RWPE2 (cell line): ENCODE results near the gene RNPEPL1.
A peak's percentile ranks its signal among the peaks of the same experiment; 100 is the strongest.

Experiments
- ATAC-seq: fragments of 200-7000 bp; cut with Tn5 transposase; 3 replicates; pipeline ENCODE4 v1.9.1; 2021; ENCODE audit warnings: low read depth
- DNase-seq: peaks from one replicate; pipeline ENCODE4 v3.0.0-alpha.2; 2020; ENCODE audit warnings: low spot score
- H3K27ac ChIP-seq: fragments of 450-650 bp; 2 replicates; pipeline ENCODE4 v1.5.1; 2017; ENCODE audit warnings: mild to moderate bottlenecking; ENCODE audit not compliant: poor library complexity, severe bottlenecking
- H3K27me3 ChIP-seq: fragments of 250-450 bp; sonication (Bioruptor Pico); 2 replicates; pipeline ENCODE4 v1.5.1; 2021; ENCODE audit warnings: mild to moderate bottlenecking, moderate library complexity; ENCODE audit not compliant: insufficient read depth, poor library complexity, severe bottlenecking
- H3K36me3 ChIP-seq: fragments of 250-450 bp; sonication (Bioruptor Pico); 2 replicates; pipeline ENCODE4 v1.5.1; 2020; ENCODE audit warnings: low read depth, mild to moderate bottlenecking, moderate library complexity
- H3K4me1 ChIP-seq: fragments of 250-450 bp; sonication (Bioruptor Pico); 2 replicates; pipeline ENCODE4 v1.5.1; 2021; ENCODE audit warnings: mild to moderate bottlenecking, moderate library complexity; ENCODE audit not compliant: insufficient read depth, poor library complexity, severe bottlenecking
- H3K4me3 ChIP-seq: fragments of 250-450 bp; sonication (Bioruptor Pico); 2 replicates; pipeline ENCODE4 v1.5.1; 2021; ENCODE audit warnings: mild to moderate bottlenecking, moderate library complexity; ENCODE audit not compliant: severe bottlenecking
- H3K9me3 ChIP-seq: fragments of 250-450 bp; sonication (Bioruptor Pico); 2 replicates; pipeline ENCODE4 v1.5.1; 2021; ENCODE audit warnings: mild to moderate bottlenecking, moderate library complexity; ENCODE audit not compliant: severe bottlenecking
- TF ChIP-seq, protein P1 (sequence below): fragments of 450-650 bp; IDR thresholded peaks from one replicate; pipeline ENCODE4 v1.5.1; 2017; ENCODE audit warnings: mild to moderate bottlenecking, moderate library complexity; ENCODE audit not compliant: poor library complexity, severe bottlenecking

The RNPEPL1 gene

DNA sequence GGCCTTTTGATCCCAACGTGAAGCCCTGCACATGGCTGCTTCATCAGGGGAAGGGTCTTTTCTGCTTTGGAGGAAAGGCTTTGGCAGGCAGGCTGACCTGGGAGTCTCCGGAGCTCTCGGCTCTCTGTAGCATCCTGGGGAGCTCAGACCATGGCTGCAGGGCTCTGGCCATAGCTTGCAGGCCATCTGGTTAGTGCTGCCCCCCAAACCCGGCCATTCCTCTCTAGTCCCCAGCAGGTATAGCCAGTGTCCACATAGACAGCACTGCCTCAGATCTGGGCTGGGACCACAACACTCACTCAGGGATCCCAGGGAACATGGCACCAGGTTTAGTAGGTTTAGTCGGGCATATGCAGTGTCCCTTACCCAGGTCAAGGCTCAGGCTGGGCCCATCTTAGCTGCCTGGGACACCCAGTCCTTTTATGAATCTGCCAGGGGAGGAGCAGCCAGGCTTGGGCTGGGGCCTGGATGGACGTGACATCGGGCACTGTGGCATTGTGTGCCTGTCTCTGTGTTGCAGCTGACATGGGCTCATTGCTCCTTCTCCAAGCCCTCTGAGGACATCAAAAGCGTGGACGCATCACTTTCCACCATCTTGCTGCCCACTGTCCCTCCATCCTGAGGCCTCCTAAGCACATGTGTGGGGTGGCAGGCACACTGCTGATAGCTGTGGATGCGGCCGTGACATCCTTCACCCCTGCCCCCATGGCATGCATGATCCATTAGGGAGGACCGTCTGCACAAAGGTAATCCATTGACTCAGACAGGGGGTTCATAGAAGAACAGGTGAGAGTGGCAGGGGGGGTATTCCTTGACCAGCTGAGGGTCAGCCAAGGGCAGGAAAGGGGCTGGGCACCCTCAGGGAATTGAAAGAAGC is 37.8 kb downstream of the RNPEPL1 start:
- Histone ChIP-seq H3K9me3 (no peaks in the 10 kb centered on the region), H3K27ac (no peak overlapping the region), H3K27me3 (no peaks in the 10 kb centered on the region), H3K4me3 (no peak overlapping the region), H3K4me1 (no peaks in the 10 kb centered on the region), H3K36me3 (no peaks in the 10 kb centered on the region)
- ATAC-seq, result no peak
- no peak for DNase-seq
- TF ChIP-seq, protein P1, sequence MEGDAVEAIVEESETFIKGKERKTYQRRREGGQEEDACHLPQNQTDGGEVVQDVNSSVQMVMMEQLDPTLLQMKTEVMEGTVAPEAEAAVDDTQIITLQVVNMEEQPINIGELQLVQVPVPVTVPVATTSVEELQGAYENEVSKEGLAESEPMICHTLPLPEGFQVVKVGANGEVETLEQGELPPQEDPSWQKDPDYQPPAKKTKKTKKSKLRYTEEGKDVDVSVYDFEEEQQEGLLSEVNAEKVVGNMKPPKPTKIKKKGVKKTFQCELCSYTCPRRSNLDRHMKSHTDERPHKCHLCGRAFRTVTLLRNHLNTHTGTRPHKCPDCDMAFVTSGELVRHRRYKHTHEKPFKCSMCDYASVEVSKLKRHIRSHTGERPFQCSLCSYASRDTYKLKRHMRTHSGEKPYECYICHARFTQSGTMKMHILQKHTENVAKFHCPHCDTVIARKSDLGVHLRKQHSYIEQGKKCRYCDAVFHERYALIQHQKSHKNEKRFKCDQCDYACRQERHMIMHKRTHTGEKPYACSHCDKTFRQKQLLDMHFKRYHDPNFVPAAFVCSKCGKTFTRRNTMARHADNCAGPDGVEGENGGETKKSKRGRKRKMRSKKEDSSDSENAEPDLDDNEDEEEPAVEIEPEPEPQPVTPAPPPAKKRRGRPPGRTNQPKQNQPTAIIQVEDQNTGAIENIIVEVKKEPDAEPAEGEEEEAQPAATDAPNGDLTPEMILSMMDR, result no peak

DNA sequence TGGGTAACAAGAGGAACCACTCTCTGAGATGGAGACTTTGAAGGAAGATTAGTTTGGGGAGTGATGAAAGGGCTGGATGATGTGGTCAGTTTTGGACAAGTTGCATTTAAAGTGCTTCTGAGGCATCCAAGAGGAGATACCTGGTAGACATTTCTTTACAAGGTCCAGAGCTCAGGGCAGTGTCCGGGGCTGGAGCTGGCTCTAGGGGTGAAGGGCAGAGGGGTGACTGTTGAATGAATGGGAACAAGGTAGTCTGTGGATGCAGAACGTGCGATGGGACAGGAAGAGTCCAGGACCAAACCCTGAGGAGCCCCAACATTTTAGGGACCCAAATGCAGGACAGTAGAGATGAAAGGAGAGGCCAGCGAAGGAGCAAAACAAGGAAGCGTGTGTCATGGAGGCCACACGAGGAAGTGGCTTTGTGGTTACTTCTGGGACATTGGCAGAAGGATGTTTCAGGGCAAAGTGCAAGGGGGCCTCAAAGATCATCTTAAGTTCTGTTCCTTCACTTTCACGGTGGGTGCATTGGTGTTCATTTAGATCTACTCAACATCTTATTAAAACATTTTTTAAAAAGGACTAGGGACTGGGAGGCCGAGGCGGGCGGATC is 43.4 kb downstream of the RNPEPL1 start:
- Histone ChIP-seq H3K27me3 (no peaks in the 10 kb centered on the region), H3K36me3 (no peaks in the 10 kb centered on the region), H3K4me1 (no peaks in the 10 kb centered on the region), H3K27ac (no peak overlapping the region), H3K4me3 (no peak overlapping the region), H3K9me3 (no peaks in the 10 kb centered on the region)
- ATAC-seq (no peak), DNase-seq (no peak)
- TF ChIP-seq, protein P1, result no peak

DNA sequence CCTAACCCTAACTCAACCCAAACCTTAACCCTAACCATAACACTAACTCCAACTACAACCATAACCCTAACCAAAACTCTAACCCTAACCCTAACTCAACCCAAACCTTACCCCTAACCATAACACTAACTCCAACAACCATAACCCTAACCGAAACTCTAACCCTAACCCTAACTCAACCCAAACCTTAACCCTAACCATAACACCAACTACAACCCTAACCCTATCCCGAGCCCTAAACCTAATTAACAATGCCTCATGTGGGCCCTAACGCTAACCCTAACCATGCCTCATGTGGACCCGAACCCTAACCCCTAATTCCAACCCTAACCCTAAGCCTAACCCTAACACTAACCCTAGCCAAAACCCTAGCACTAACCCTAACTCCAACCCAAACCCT is 45.5 kb downstream of the RNPEPL1 start:
- TF ChIP-seq, protein P1, result no peak
- H3K27ac ChIP-seq, result no peak overlapping the region
- DNase-seq, result no peak
- no peaks in the 10 kb centered on the region for H3K4me1 ChIP-seq
- H3K4me3 ChIP-seq, result no peak overlapping the region
- H3K36me3 ChIP-seq, result no peaks in the 10 kb centered on the region
- no peak for ATAC-seq
- H3K9me3 ChIP-seq, result no peaks in the 10 kb centered on the region
- H3K27me3 ChIP-seq, result no peaks in the 10 kb centered on the region

DNA sequence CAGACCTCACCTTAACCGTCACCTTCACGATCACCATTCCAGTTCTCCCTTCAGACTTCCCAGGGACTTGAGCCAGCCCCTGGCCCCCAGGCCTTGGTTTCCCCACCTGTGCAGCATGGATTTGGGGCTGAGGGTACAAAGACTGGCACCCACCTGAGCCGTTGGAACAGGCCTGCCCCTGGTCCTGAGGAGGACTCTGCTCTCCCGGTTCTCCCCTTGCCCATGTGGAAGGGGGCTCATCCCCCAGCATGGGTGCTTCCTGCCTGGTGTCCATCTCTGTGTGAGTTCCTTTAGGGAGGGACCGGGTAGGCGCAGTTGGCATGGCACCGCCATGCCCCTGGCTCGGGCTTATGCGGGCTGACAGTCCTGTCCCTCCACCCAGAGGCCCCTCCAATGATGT is 46.1 kb downstream of the RNPEPL1 start:
- DNase-seq (peak; percentile 37), ATAC-seq (no peak)
- TF ChIP-seq, protein P1, result no peak
- H3K9me3 ChIP-seq, result no peaks in the 10 kb centered on the region
- H3K27me3 ChIP-seq, result no peaks in the 10 kb centered on the region
- H3K4me3 ChIP-seq, result no peak overlapping the region
- no peak overlapping the region for H3K27ac ChIP-seq
- H3K4me1 ChIP-seq, result no peaks in the 10 kb centered on the region
- H3K36me3 ChIP-seq, result no peaks in the 10 kb centered on the region

DNA sequence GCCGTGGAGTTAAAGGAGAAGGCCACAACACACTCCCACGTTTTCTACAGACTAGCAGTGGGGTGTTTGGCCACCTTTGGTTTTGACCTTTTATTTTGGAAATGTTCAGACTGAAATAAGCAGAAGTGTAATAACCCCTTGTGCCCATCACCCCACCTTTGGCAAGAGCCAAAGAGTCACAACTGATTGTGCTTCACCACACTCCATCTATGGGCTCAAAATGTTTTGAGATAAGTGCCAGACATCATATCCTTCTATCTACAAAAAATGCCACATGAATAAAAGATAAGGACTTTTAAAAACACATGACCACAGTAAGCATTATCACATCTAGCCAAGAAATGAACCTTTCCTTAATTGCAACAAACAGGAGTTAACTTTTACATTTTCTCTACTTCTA is 47.1 kb downstream of the RNPEPL1 start:
- H3K4me1 ChIP-seq, result no peaks in the 10 kb centered on the region
- H3K27ac ChIP-seq, result no peak overlapping the region
- H3K9me3 ChIP-seq, result no peaks in the 10 kb centered on the region
- DNase-seq (no peak), ATAC-seq (no peak)
- H3K36me3 ChIP-seq, result no peaks in the 10 kb centered on the region
- TF ChIP-seq, protein P1, result no peak
- no peaks in the 10 kb centered on the region for H3K27me3 ChIP-seq
- no peak overlapping the region for H3K4me3 ChIP-seq
